Raji (cell line): ENCODE data around the gene STAT6.

Experiments used
- POLR2A ChIP-seq: IDR thresholded peaks from 2 replicates; pipeline ENCODE4 v1.6.1; 2011; ENCODE audit warnings: low read depth, low read length, control low read depth; ENCODE audit not compliant: insufficient read depth

Gene STAT6

GRCh38 chr12:57063991-57064685, 47.0 kb downstream of the STAT6 start:
- TF ChIP-seq POLR2A, result no peak

- TF ChIP-seq POLR2A, result no peak
These were observed 52.7 kb downstream of the STAT6 start for GRCh38 chr12:57058454-57058853.

GRCh38 chr12:57057067-57057751, 54.0 kb downstream of the STAT6 start:
- no peak for TF ChIP-seq POLR2A

GRCh38 chr12:57055824-57056223, 55.3 kb downstream of the STAT6 start:
- TF ChIP-seq POLR2A, result no peak

- TF ChIP-seq POLR2A, result no peak
These were observed 60.2 kb downstream of the STAT6 start for GRCh38 chr12:57051011-57051410.

- TF ChIP-seq POLR2A, result no peak
These were observed 61.3 kb downstream of the STAT6 start, which contains the start of gene MYO1A for GRCh38 chr12:57049890-57050289. Gene MYO1A (minus strand): TSS chr12:57050129. CDS start chr12:57048323, 1,806 bp downstream.

- no peak for TF ChIP-seq POLR2A
These were observed 62.1 kb downstream of the STAT6 start for GRCh38 chr12:57049119-57049446.

- no peak for TF ChIP-seq POLR2A
These were observed 62.6 kb downstream of the STAT6 start for GRCh38 chr12:57048423-57049118.

- TF ChIP-seq POLR2A, result no peak
These were observed 63.2 kb downstream of the STAT6 start for GRCh38 chr12:57047981-57048380.

- TF ChIP-seq POLR2A, result no peak
These were observed 63.9 kb downstream of the STAT6 start for GRCh38 chr12:57046947-57047890.

GRCh38 chr12:57046086-57046791, 64.9 kb downstream of the STAT6 start:
- TF ChIP-seq POLR2A, result no peak
